Cardiac muscle cell (in vitro differentiated cells and primary cell): ENCODE results near the gene WDR87. TPM values are rescaled to one million over a fixed set of nuclear protein-coding genes. Genes with fewer than 3 reads are reported as not detected.

ENCODE experiments used
- DNase-seq, 2 donors: peaks; one replicate each; pipeline versions ENCODE4 v3.0.0 to v3.0.0-alpha.2; 2010 to 2017; ENCODE audit warnings: low read depth in 1 of 2, low spot score in 1 of 2
- H3K27ac ChIP-seq: fragments of 200-600 bp; sonication (generic); 2 replicates; pipeline ENCODE4 v1.5.1; 2016
- H3K27me3 ChIP-seq: fragments of 200-600 bp; sonication (generic); 2 replicates; pipeline ENCODE4 v1.6.0; 2016; ENCODE audit warnings: control low read depth
- H3K36me3 ChIP-seq: fragments of 200-600 bp; sonication (generic); 2 replicates; pipeline ENCODE4 v1.5.1; 2016; ENCODE audit warnings: control low read depth
- H3K4me1 ChIP-seq: fragments of 200-600 bp; sonication (generic); 2 replicates; pipeline ENCODE4 v1.8.1; 2017; ENCODE audit warnings: low read depth, mild to moderate bottlenecking, mixed run types
- H3K4me3 ChIP-seq: fragments of 200-600 bp; sonication (generic); 2 replicates; pipeline ENCODE4 v1.5.1; 2016; ENCODE audit warnings: mild to moderate bottlenecking
- H3K9me3 ChIP-seq: fragments of 200-600 bp; sonication (generic); 2 replicates; pipeline ENCODE4 v1.5.1; 2017; ENCODE audit warnings: low read depth, mild to moderate bottlenecking, control low read depth
- polyA plus RNA-seq: library from polyadenylated mRNA; unstranded; fragments of >200 nt; fragmentation: Nextera tagmentation; extraction: Ambion mirVana; gene quantifications from 2 replicates; pipeline ENCODE4 v1.2.1, GENCODE V29; 2016
- total RNA-seq: library from RNA; depleted of rRNA; stranded (reverse); fragments of >200 nt; gene quantifications from 2 replicates; pipeline ENCODE4 v1.2.3, GENCODE V29; 2016
- TF ChIP-seq, protein P1 (sequence below): IDR thresholded peaks from 2 replicates; pipeline ENCODE4 v1.5.1; 2012; ENCODE audit warnings: low read depth, mild to moderate bottlenecking, low read length

Gene WDR87
- total and polyA plus RNA-seq, 2 experiments from 2014 or later, result not detected

- TF ChIP-seq, protein P1, sequence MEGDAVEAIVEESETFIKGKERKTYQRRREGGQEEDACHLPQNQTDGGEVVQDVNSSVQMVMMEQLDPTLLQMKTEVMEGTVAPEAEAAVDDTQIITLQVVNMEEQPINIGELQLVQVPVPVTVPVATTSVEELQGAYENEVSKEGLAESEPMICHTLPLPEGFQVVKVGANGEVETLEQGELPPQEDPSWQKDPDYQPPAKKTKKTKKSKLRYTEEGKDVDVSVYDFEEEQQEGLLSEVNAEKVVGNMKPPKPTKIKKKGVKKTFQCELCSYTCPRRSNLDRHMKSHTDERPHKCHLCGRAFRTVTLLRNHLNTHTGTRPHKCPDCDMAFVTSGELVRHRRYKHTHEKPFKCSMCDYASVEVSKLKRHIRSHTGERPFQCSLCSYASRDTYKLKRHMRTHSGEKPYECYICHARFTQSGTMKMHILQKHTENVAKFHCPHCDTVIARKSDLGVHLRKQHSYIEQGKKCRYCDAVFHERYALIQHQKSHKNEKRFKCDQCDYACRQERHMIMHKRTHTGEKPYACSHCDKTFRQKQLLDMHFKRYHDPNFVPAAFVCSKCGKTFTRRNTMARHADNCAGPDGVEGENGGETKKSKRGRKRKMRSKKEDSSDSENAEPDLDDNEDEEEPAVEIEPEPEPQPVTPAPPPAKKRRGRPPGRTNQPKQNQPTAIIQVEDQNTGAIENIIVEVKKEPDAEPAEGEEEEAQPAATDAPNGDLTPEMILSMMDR, result no peak
- Histone ChIP-seq H3K27ac (peak overlapping the region; percentile 34), H3K9me3 (no peaks in the 10 kb centered on the region), H3K4me3 (no peak overlapping the region), H3K4me1 (no peaks in the 10 kb centered on the region), H3K27me3 (no peaks in the 10 kb centered on the region), H3K36me3 (peaks cover 2% of the 10 kb centered on the region)
- DNase-seq, result no peak
Observed at GRCh38 chr19:37920591-37921450, 14.4 kb upstream of the WDR87 start.

GRCh38 chr19:37914908-37915307 is 8.5 kb upstream of the WDR87 start:
- Histone ChIP-seq H3K36me3 (no peaks in the 10 kb centered on the region), H3K9me3 (no peaks in the 10 kb centered on the region), H3K27ac (peak overlapping the region; percentile 48), H3K27me3 (no peaks in the 10 kb centered on the region), H3K4me1 (peaks cover 5% of the 10 kb centered on the region), H3K4me3 (no peak overlapping the region)
- TF ChIP-seq, protein P1, result no peak
- DNase-seq, result no peak

DNA sequence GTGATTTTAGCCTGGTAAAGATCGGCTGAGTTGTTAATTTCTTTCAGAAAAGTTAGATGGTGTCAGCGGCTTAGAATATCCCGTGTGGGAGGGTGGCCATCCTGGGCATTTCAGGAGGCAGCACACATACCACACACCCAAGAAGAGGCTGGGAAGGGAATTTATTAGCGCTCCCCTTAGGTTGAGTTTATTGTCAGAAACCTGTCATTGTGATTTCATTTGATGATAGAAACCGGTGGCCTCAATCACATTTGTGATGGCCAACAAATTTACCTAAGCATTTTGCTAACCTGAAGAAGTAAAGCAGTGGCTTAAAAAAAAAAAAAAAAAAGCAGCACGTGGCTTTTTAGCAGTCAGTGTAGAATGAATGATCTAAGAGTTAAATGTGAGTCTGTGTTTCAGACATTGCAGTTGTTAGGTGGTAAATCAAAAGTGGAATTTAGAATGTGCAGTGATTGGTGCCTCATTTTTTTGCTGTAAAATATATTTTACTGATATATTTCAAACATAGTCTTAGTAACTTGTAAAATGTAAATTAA is 3.3 kb upstream of the WDR87 start:
- Histone ChIP-seq H3K36me3 (no peaks in the 10 kb centered on the region), H3K27ac (no peak overlapping the region), H3K27me3 (no peaks in the 10 kb centered on the region), H3K9me3 (no peaks in the 10 kb centered on the region), H3K4me1 (peaks cover 7% of the 10 kb centered on the region), H3K4me3 (no peak overlapping the region)
- DNase-seq, result no peak
- TF ChIP-seq, protein P1, result no peak

- TF ChIP-seq, protein P1, result no peak
- Histone ChIP-seq H3K4me3 (peak overlapping the region; percentile 69), H3K27ac (no peak overlapping the region), H3K9me3 (no peaks in the 10 kb centered on the region), H3K4me1 (peaks cover 8% of the 10 kb centered on the region), H3K36me3 (no peaks in the 10 kb centered on the region), H3K27me3 (no peaks in the 10 kb centered on the region)
- DNase-seq, result no peak
Observed at GRCh38 chr19:37907735-37908455, 1.5 kb upstream of the WDR87 start.

DNA sequence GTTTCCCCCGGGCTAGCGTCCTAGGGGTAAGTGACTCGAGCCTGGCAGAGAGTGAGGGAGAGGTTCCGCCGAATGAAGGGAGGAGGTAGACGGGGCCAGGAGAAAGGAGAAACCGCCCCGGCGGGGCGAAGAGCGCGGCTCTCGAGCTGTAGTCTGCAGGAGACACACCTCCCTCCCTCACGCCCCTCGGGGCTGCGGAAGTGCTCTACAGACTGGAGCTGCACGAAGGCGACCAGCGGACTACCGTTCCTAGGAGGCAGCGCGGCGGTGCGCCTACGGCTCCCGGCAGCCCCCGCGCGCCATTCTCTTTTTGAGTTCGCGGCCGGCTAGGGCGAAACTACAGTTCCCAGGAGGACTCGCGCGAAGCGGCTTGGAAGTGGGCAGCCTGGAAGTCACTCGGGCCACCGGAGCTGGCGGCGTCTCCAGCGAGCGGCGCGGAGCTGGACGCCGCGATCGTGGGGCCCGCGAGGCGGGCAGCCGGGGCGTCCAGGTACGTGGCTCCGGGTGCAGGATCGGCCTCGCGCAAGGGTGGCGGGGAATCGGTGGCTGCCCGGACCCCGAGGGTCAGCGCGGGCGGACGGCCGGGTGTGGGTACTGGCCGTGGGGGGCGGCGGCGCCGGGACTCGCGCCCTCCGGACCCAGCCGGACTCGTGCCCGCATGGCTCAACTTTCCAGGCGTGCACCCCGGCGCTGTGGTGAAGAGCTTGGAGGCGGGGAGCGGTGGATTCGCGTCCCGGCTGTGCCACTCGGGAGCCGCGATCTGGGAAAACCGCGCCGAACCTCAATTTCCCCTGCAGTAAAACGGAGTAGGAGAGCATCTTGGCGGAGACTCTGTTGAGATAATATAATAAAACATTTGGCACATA is 708 bp upstream of the WDR87 start, which contains the start of gene SIPA1L3:
TSS of gene SIPA1L3 (plus strand) at position 340 of the 866 bp plus-strand sequence. CDS start 174,358 bp downstream, outside the sequence.
- H3K9me3 ChIP-seq, result no peaks in the 10 kb centered on the region
- H3K4me1 ChIP-seq, result peaks cover 9% of the 10 kb centered on the region
- DNase-seq, result peak; percentile 97 to 99
- H3K27me3 ChIP-seq, result no peaks in the 10 kb centered on the region
- peak within 1 kb of the TSS; percentile 69 for H3K4me3 ChIP-seq
- H3K27ac ChIP-seq, result peak within 1 kb of the TSS; percentile 82
- TF ChIP-seq, protein P1, result no peak
- no peaks in the 10 kb centered on the region for H3K36me3 ChIP-seq
